C4-2B (cell line): ENCODE measurements around the gene S100A10.

Experiments used
- H3K27ac ChIP-seq: fragments of 450-650 bp; 2 replicates; pipeline ENCODE4 v1.5.1; 2017
- CTCF ChIP-seq: fragments of 450-650 bp; conservative IDR thresholded peaks from 2 replicates; pipeline ENCODE4 v1.5.1; 2017; ENCODE audit warnings: mild to moderate bottlenecking
- ZFX ChIP-seq: fragments of 450-650 bp; IDR thresholded peaks from 2 replicates; pipeline ENCODE4 v1.6.1; 2017

Gene S100A10

GRCh38 chr1:152013664-152014237, 20.1 kb upstream of the S100A10 start:
- TF ChIP-seq CTCF (peak; percentile 86), ZFX (no peak)
- no peak overlapping the region for H3K27ac ChIP-seq

- TF ChIP-seq ZFX, result no peak
- no peak for TF ChIP-seq CTCF
- H3K27ac ChIP-seq, result no peak overlapping the region
Measured at GRCh38 chr1:152009691-152010090, 16.0 kb upstream of the S100A10 start.

- TF ChIP-seq CTCF, result no peak
- TF ChIP-seq ZFX, result no peak
- H3K27ac ChIP-seq, result no peak overlapping the region
Measured at GRCh38 chr1:152007047-152007446, 13.4 kb upstream of the S100A10 start.

- TF ChIP-seq CTCF, result no peak
- no peak for TF ChIP-seq ZFX
- no peak overlapping the region for H3K27ac ChIP-seq
Measured at GRCh38 chr1:152005360-152005912, 11.8 kb upstream of the S100A10 start.

- no peak for TF ChIP-seq ZFX
- no peak; the same call in 1 of the 2 replicates for TF ChIP-seq CTCF
Measured at GRCh38 chr1:152003846-152004442, 10.3 kb upstream of the S100A10 start.

GRCh38 chr1:152002960-152003359, 9.3 kb upstream of the S100A10 start:
- no peak overlapping the region for H3K27ac ChIP-seq
- no peak for TF ChIP-seq ZFX
- TF ChIP-seq CTCF, result no peak

More at GRCh38 chr1:152003846-152004442, 10.3 kb upstream of the S100A10 start:
- no peak overlapping the region for H3K27ac ChIP-seq
